Activated CD8-positive, alpha-beta memory T cell treated with anti-CD3 and anti-CD28 coated beads, Interleukin-2, amount 10 ng/mL, durations not matched to agents 7 days and 5 days (primary cell): ENCODE measurements around the gene STKLD1. TPM values are rescaled to one million over a fixed set of nuclear protein-coding genes. Genes with fewer than 3 reads are reported as not detected.

Source experiments
- ATAC-seq: fragments of 150-1000 bp; cut with Tn5 transposase; one replicate; pipeline ENCODE4 v1.10.0; 2021; ENCODE audit warnings: moderate library complexity
- CTCF ChIA-PET: fragments of 350-600 bp; sonication (Branson Sonifier 250); formaldehyde crosslinking; loops from one replicate; lab custom pipeline; 2021; ENCODE audit warnings: antibody characterized with exemption; lab: Charles Lee
- DNase-seq: peaks from one replicate; pipeline ENCODE4 v3.0.0-alpha.2; 2020
- H3K27ac Mint-ChIP-seq: one replicate; pipeline ENCODE4 v1.8.0; 2021; ENCODE audit warnings: mild to moderate bottlenecking, mixed read lengths
- H3K27me3 Mint-ChIP-seq: one replicate; pipeline ENCODE4 v1.8.0; 2021; ENCODE audit warnings: mixed read lengths
- H3K36me3 Mint-ChIP-seq: one replicate; pipeline ENCODE4 v1.8.0; 2021; ENCODE audit warnings: mild to moderate bottlenecking, mixed read lengths
- H3K4me1 Mint-ChIP-seq: one replicate; pipeline ENCODE4 v1.8.0; 2021; ENCODE audit warnings: mixed read lengths
- H3K4me3 Mint-ChIP-seq: one replicate; pipeline ENCODE4 v1.8.0; 2021; ENCODE audit warnings: mild to moderate bottlenecking, moderate library complexity, mixed read lengths
- H3K9me3 Mint-ChIP-seq: one replicate; pipeline ENCODE4 v1.8.0; 2022; ENCODE audit warnings: low read depth, mixed read lengths
- total RNA-seq, 2 experiments: library from RNA; stranded (reverse); gene quantifications; one replicate each; pipeline ENCODE4 v1.2.3, GENCODE V29; 2021

Gene STKLD1
- total RNA-seq, 2 experiments from 2014 or later = 0.20 to 1.4 TPM

GRCh38 chr9:133347985-133348717 lies 28.0 kb upstream of the STKLD1 start, which contains the start of the genes MED22 and RPL7A:
TSS of gene MED22 (minus strand) at chr9:133348131. CDS start at chr9:133346662, 1,469 bp downstream.
TSS of gene RPL7A (plus strand) at chr9:133348218. CDS start at chr9:133348244, 26 bp downstream.
- Mint-ChIP-seq H3K27ac (peak within 1 kb of the TSS; percentile 89), H3K4me3 (peak within 1 kb of the TSS; percentile 94), H3K9me3 (no peaks in the 10 kb centered on the region), H3K4me1 (peaks cover 48% of the 10 kb centered on the region), H3K36me3 (peaks cover 48% of the 10 kb centered on the region), H3K27me3 (no peaks in the 10 kb centered on the region)
- peak; percentile 81 for ATAC-seq
- DNase-seq = peak; percentile 96
- CTCF ChIA-PET = interaction anchor here (0.9 to 4.0 kb wide), 13 partner anchors 8 to 318 kb away, joined by 3 to 47 read pairs (median 3); partner anchors contain the start of genes GTF3C5, SURF1 and SURF2

DNA sequence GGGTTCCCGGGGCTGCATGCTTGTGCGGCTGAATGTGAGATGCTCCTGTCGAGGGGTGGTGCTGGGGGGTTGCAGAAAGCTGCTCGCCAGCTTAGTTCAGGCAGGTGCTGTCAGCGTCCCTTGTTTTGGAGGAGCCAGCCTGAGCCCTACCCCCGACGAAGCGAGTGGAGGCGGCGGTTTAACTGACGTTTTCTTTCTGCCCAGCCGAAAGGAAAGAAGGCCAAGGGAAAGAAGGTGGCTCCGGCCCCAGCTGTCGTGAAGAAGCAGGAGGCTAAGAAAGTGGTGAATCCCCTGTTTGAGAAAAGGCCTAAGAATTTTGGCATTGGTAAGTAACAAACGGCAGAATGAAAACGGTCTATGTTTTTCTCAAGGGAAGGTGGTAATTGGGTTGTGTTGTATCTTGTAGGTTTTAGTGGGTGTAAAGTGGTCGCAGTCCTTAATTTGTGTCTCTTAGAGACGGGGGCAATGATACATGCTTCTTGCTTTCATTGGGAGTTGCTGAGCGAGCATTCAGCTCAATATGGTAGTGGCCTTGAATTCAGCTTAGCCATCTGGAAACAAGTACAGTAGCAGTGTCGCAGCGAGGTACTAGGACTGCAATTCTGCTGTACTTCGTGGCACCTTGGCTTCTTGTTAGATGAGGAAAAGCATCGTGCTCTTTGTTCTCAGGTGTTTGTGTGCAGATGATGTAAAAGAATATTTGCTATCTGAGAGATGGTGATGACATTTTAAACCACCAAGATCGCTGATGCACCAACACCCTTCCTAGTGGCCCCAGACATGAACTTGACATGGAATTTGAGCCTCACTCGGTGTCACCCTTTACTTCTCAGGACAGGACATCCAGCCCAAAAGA lies 27.2 kb upstream of the STKLD1 start:
- H3K4me3 Mint-ChIP-seq = peak overlapping the region; percentile 94
- ATAC-seq = no peak
- peak overlapping the region; percentile 88 for H3K27ac Mint-ChIP-seq
- no peak for DNase-seq
- CTCF ChIA-PET = interaction anchor here (0.9 to 4.0 kb wide), 8 partner anchors 8 to 318 kb away, joined by 3 to 47 read pairs (median 4); partner anchors contain the start of genes GTF3C5, SURF1 and SURF2
- no peaks in the 10 kb centered on the region for H3K9me3 Mint-ChIP-seq
- H3K36me3 Mint-ChIP-seq = peaks cover 51% of the 10 kb centered on the region
- peaks cover 52% of the 10 kb centered on the region for H3K4me1 Mint-ChIP-seq
- H3K27me3 Mint-ChIP-seq = no peaks in the 10 kb centered on the region

- Mint-ChIP-seq H3K27me3 (no peaks in the 10 kb centered on the region), H3K27ac (peak overlapping the region; percentile 88), H3K4me1 (peaks cover 62% of the 10 kb centered on the region), H3K9me3 (no peaks in the 10 kb centered on the region), H3K36me3 (peaks cover 51% of the 10 kb centered on the region), H3K4me3 (peak overlapping the region; percentile 94)
- DNase-seq (no peak), ATAC-seq (no peak)
- CTCF ChIA-PET = interaction anchor here (1.2 to 2.0 kb wide), 5 partner anchors 9 to 164 kb away, joined by 3 to 9 read pairs (median 4); no protein-coding TSS in a partner anchor
These were observed 26.1 kb upstream of the STKLD1 start for GRCh38 chr9:133349965-133350616.

GRCh38 chr9:133351526-133351907 lies 24.6 kb upstream of the STKLD1 start:
- H3K4me1 Mint-ChIP-seq = peaks cover 55% of the 10 kb centered on the region
- H3K9me3 Mint-ChIP-seq = no peaks in the 10 kb centered on the region
- CTCF ChIA-PET = interaction anchor here (0.9 to 2.0 kb wide), 4 partner anchors 9 to 132 kb away, joined by 3 to 12 read pairs (median 4); no protein-coding TSS in a partner anchor
- H3K4me3 Mint-ChIP-seq = no peak overlapping the region
- no peak for ATAC-seq
- H3K27me3 Mint-ChIP-seq = no peaks in the 10 kb centered on the region
- no peak for DNase-seq
- peak overlapping the region; percentile 32 for H3K27ac Mint-ChIP-seq
- peaks cover 49% of the 10 kb centered on the region for H3K36me3 Mint-ChIP-seq

DNA sequence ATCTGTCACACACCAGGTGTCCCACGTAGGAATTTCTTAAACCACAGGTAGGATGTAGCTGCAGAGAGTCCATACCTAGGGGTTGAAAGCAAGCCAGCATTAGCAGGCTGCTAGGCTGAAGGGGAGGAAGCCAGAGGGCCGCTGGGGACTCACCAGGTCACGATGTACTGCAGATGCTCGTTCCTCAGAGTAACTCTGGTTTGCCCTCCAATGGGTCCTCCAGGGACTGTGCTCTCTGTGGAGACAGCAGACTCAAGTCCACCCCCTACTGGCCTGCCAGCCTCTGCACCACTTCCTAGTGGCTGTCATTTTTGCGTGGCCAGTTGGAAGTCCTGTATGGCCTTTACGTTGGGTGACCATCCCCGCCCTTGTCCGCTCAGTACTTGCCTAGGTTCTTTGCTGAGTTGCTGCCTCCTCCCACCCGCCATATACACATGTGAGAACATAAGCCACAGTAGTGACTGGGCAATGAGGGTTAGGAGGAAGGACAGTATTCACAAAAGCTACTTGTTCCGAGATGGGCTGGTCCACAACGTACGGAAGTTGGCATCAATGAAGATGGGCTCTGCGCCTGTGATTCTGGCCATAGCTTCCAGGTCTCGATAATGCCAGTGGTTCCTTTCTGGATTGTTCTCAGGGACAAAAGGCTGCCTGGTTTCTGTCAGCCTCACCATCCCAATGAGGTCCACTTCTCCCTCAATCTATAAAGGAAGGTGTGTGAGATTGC lies 24.1 kb upstream of the STKLD1 start:
- Mint-ChIP-seq H3K4me1 (peaks cover 51% of the 10 kb centered on the region), H3K9me3 (no peaks in the 10 kb centered on the region), H3K36me3 (peaks cover 49% of the 10 kb centered on the region), H3K4me3 (no peak overlapping the region), H3K27me3 (no peaks in the 10 kb centered on the region), H3K27ac (peak overlapping the region; percentile 32)
- DNase-seq (peak; percentile 73), ATAC-seq (no peak)
- CTCF ChIA-PET = interaction anchor here (0.7 to 2.0 kb wide), 5 partner anchors 10 to 132 kb away, joined by 3 to 12 read pairs (median 4); no protein-coding TSS in a partner anchor

DNA sequence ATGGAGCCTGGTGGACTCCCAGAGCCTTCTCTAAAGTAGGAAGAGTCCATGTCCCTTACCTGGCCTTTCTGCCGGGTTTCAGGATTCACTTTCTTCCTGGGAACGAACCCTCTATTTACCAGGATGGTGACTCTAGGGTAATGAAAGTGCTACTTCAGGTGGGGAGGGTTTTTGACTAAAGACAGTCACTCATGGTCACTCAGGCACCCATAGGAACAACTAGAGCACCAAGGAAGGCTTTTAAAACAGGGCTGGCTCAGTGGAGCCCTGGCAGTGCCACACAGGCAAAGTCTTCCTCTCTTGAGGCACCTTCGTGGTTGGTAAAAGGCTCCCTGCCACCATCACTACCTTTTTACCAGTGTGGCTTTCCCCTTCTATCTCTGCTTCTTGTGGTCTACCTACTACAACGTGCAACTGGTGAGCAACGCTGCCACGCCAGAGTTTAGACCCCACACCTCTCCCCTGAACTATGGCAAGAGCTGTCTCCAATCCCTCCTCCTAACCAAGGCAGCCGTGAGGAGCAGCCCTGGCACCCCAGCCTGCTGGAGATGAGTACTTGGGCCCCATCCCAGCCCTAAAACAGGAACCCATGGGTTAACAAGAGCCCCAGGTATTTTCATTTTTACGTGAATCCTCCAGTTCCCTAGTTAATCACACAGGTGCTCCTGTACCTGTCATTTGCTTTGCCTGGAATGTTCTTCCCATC lies 23.4 kb upstream of the STKLD1 start:
- DNase-seq = no peak
- Mint-ChIP-seq H3K4me3 (no peak overlapping the region), H3K27me3 (no peaks in the 10 kb centered on the region), H3K9me3 (no peaks in the 10 kb centered on the region), H3K36me3 (peaks cover 49% of the 10 kb centered on the region), H3K27ac (peak overlapping the region; percentile 70), H3K4me1 (peaks cover 57% of the 10 kb centered on the region)
- ATAC-seq = no peak
- CTCF ChIA-PET = interaction anchor here (0.7 to 1.9 kb wide), 2 partner anchors 10 to 18 kb away, joined by 3 to 12 read pairs; no protein-coding TSS in a partner anchor

DNA sequence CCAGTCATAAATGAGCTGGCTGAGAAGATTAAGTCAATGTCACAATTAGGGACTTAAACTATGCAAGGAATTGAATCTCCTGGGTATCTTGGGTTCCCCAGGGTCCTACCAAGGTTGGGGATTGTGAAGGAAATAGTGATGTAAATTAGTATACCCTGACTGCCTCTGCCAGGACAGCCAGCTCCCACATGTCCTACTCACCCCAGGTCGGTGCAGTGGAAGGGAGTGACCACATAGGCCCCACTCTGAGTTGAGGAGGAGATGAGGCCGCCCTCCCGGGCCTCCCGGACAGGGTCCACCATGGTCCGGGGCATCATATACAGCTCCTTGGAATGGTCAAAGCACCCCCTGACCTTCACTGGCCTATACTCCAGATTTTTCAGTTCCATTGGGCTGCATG lies 22.6 kb upstream of the STKLD1 start:
- H3K27ac Mint-ChIP-seq = peak overlapping the region; percentile 38
- H3K4me3 Mint-ChIP-seq = no peak overlapping the region
- H3K4me1 Mint-ChIP-seq = peaks cover 64% of the 10 kb centered on the region
- H3K36me3 Mint-ChIP-seq = peaks cover 44% of the 10 kb centered on the region
- H3K9me3 Mint-ChIP-seq = no peaks in the 10 kb centered on the region
- no peak for ATAC-seq
- DNase-seq = no peak
- CTCF ChIA-PET = interaction anchor here (8.2 kb wide), 1 partner anchor 19 kb away, joined by 100 read pairs; no protein-coding TSS in a partner anchor
- no peaks in the 10 kb centered on the region for H3K27me3 Mint-ChIP-seq

DNA sequence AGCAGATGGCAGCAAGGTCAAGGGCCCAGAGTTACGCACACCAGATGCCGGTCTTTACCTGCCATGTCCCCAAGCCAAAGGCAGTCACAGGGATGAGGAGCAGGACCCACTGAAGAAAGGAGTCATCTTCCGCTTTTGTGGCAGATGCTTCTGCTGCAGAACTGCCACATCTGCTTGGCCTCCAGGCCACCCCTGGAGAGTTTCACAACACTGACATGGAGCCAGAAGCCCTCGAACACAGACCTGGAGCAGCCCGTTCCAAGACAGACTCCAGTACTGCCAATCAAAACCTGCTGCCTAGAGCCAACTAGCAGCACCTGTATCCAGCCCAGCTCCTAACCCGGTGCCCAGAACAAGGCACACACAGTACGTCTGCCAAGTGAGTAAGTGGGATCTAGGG lies 21.4 kb upstream of the STKLD1 start:
- Mint-ChIP-seq H3K4me3 (peak overlapping the region; percentile 90), H3K27ac (peak overlapping the region; percentile 88), H3K9me3 (no peaks in the 10 kb centered on the region), H3K4me1 (peaks cover 60% of the 10 kb centered on the region), H3K27me3 (no peaks in the 10 kb centered on the region), H3K36me3 (peaks cover 33% of the 10 kb centered on the region)
- ATAC-seq (no peak), DNase-seq (no peak)
- CTCF ChIA-PET = interaction anchor here (1.0 to 8.2 kb wide), 5 partner anchors 13 to 50 kb away, joined by 3 to 100 read pairs (median 14); partner anchors contain the start of gene STKLD1

DNA sequence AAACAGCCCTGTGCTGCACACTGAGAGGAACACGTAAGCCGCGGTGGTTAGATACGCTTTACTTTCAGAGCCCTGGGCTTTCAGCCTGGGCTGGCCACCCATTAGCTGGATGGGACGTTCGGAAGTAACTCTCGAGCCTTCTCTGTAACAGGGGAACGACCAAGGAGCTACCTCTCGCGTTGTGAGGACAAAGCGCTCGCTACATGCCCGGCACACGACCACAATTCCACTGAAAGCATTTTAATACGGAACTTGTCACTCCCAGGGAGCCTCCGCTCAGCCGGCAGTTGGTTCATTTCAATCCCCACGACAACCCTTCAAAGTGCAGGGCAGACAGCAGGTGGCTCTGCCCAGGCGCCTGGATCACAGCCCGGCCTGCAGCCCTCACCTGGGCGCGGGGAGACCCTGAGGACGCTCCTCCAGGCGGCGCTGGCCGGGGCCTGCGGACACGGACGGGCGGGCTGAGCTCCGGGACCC lies 20.2 kb upstream of the STKLD1 start:
- ATAC-seq (peak; percentile 46), DNase-seq (no peak)
- peaks cover 25% of the 10 kb centered on the region for H3K36me3 Mint-ChIP-seq
- peak overlapping the region; percentile 88 for H3K27ac Mint-ChIP-seq
- H3K4me1 Mint-ChIP-seq = peaks cover 55% of the 10 kb centered on the region
- CTCF ChIA-PET = interaction anchor here (0.9 to 8.2 kb wide), 14 partner anchors 8 to 212 kb away, joined by 3 to 100 read pairs (median 8); partner anchors contain the start of genes MED22, REXO4, RPL7A and STKLD1
- no peaks in the 10 kb centered on the region for H3K27me3 Mint-ChIP-seq
- H3K4me3 Mint-ChIP-seq = peak overlapping the region; percentile 90
- no peaks in the 10 kb centered on the region for H3K9me3 Mint-ChIP-seq

GRCh38 chr9:133356391-133357091 lies 19.6 kb upstream of the STKLD1 start, which contains the start of the genes SURF1 and SURF2:
TSS of gene SURF1 (minus strand) at chr9:133356487. CDS start at chr9:133356453, 34 bp downstream.
TSS of gene SURF2 (plus strand) at chr9:133356550. CDS start at chr9:133356593, 43 bp downstream.
- CTCF ChIA-PET = interaction anchor here (1.0 to 8.2 kb wide), 14 partner anchors 8 to 209 kb away, joined by 3 to 100 read pairs (median 8); partner anchors contain the start of genes MED22, REXO4, RPL7A and STKLD1
- no peaks in the 10 kb centered on the region for H3K27me3 Mint-ChIP-seq
- H3K4me3 Mint-ChIP-seq = peak within 1 kb of the TSS; percentile 90
- DNase-seq (peak; percentile 94), ATAC-seq (peak; percentile 92)
- peaks cover 59% of the 10 kb centered on the region for H3K4me1 Mint-ChIP-seq
- H3K36me3 Mint-ChIP-seq = peaks cover 19% of the 10 kb centered on the region
- no peaks in the 10 kb centered on the region for H3K9me3 Mint-ChIP-seq
- H3K27ac Mint-ChIP-seq = peak within 1 kb of the TSS; percentile 88
